Vagina (tissue), 2 donors: ENCODE data around the gene SENP2.

ENCODE experiments used
- POLR2A ChIP-seq, 2 donors: fragments of 450-650 bp; IDR thresholded peaks; one replicate each; pipeline ENCODE4 v1.6.1; 2017; ENCODE audit warnings: antibody characterized with exemption in 2 of 2, mild to moderate bottlenecking in 2 of 2, moderate library complexity in 2 of 2
- POLR2AphosphoS5 ChIP-seq, 2 donors: sonication (generic); formaldehyde crosslinking; IDR thresholded peaks; one replicate each; pipeline ENCODE4 v1.9.0; 2017; ENCODE audit warnings: antibody characterized with exemption in 2 of 2, mild to moderate bottlenecking in 2 of 2, low read depth in 1 of 2; ENCODE audit not compliant: insufficient read depth in 1 of 2
- TF ChIP-seq, protein P1 (sequence below), 3 experiments: fragments of 450-650 bp in 2 of 3; fragments of 200-600 bp in 1 of 3; sonication (generic) in 1 of 3; IDR thresholded peaks; one replicate each; pipeline ENCODE4 v1.5.1; 2017 to 2019; ENCODE audit warnings: antibody characterized with exemption in 3 of 3, mild to moderate bottlenecking in 2 of 3, moderate library complexity in 2 of 3

DNA sequence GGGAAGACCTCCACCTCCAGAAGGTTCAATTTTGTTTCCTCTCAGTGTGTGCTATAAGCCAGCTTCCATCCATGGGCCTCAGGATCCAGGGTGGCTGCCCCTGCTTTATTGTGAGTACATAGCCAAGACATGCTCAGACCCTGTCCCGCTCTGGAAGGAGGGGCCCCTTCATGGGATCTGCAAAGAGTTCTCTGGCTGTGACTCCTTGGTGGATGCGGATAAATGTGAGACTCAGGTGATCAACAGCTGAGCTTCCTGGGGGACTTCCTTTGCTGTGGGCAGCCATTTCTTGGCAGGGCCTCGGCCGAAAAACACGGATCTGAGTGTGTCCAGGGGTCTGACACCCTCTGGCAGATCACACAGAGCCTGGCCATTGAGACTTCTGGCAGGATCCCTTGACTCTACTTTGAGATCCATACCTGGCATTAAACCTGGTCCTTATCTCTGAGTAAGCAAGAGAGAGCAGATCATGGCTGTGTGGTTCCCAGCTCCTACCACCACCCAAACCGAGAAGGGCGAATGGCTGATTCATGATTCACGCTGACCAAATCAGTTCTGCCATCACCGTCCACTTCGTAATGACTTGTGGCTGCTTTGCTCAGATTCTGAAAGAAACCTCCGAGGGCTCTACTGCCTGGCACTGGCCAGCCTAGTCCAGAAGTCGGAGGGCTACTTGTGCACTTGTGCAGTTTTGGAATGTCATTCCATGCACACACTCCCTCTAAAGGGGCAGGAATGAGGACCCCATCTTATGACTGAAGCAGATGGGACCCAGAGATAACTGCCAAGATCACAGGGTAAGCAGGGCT lies 68.1 kb downstream of the SENP2 start:
- TF ChIP-seq, protein P1, sequence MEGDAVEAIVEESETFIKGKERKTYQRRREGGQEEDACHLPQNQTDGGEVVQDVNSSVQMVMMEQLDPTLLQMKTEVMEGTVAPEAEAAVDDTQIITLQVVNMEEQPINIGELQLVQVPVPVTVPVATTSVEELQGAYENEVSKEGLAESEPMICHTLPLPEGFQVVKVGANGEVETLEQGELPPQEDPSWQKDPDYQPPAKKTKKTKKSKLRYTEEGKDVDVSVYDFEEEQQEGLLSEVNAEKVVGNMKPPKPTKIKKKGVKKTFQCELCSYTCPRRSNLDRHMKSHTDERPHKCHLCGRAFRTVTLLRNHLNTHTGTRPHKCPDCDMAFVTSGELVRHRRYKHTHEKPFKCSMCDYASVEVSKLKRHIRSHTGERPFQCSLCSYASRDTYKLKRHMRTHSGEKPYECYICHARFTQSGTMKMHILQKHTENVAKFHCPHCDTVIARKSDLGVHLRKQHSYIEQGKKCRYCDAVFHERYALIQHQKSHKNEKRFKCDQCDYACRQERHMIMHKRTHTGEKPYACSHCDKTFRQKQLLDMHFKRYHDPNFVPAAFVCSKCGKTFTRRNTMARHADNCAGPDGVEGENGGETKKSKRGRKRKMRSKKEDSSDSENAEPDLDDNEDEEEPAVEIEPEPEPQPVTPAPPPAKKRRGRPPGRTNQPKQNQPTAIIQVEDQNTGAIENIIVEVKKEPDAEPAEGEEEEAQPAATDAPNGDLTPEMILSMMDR (IDR thresholded peaks at IDR 0.05) = no peak
- TF ChIP-seq POLR2A (IDR thresholded peaks at IDR 0.05) = no peak
- TF ChIP-seq POLR2AphosphoS5 (IDR thresholded peaks at IDR 0.05; ENCODE audit: insufficient read depth in 1 of 2, low read depth in 1 of 2) = no peak
